Activated effector memory CD4-positive, alpha-beta T cell treated with Interleukin-2 at 50 U/mL for 16 hours (primary cell): ENCODE measurements around the gene SH3GLB1.

Source experiments
- DNase-seq: peaks from one replicate; pipeline ENCODE4 v3.0.0-alpha.2; 2020

Gene SH3GLB1

GRCh38 chr1:86739648-86740509 is 35.5 kb downstream of the SH3GLB1 start:
- DNase-seq: no peak

GRCh38 chr1:86741947-86742572 is 37.7 kb downstream of the SH3GLB1 start:
- no peak for DNase-seq

DNA sequence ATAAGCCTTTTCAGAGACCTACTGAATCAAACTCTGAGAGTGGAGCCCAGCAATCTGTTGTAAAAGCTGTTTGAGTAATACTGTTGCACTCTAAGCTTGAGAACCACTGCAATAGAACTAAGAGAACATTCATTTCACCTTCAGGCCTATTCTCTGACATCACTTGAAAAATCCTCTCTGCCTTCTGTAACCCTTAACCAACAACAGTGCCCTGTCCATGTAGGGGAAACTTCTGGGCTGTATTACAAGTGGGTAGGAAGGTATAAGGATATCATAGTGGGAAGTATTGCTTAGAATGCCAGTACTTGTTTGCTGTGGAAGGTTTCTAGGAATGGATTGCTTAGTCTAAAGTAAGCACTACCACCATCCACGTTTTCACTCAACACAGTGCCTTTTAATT is 42.9 kb downstream of the SH3GLB1 start:
- DNase-seq: no peak

DNA sequence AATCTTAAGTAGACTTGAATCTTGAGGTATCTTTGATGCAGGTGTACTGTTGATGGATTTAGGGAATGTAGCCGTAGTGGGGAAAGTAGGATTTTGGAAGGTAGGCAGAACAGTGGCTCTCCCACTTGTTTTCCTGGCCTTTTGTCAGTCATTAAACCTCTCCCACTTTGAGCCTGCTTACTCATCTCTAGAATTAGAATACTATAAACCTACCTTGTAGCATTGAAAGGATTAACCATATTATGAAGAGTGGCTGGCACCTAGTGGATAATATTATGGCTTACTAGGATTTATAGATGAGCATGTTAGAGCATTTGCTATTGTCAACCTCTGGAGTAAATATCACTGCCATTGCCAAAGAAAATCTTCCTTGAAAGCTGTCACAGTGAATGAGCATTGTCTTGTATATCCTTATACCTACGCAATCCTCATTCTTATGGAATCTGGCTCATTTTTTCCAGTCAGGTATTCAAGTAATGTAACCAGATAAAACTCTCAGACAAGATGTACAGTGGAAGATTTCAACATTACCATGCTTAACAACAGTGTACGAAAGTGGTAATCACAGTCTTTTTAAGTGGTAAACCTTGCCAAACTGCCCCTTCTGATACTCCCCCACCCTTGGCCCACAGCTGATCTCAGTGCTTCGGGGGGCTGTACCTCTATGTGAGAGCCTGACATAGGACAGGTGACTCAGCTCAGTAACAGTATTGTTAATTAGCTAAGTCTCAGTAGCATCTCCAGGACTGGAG is 44.4 kb downstream of the SH3GLB1 start:
- no peak for DNase-seq

DNA sequence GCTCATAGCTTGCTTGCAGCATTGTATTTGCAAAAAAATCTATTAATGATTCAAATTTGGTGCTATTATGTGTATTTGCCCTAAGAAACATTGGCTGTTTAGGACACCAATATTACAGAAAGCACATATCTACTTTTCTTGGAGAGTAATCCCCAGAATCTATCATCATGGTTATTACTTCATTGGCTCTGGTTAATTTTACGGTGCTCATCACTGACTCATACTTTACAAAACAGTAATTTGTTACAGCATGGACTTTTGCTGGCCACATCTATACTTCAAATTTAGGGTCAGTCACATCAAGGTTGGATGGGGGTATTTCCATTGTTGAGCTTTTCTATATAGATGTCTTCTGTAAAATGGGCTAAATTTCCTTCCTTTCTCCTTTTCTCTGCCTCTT is 45.7 kb downstream of the SH3GLB1 start:
- no peak for DNase-seq

GRCh38 chr1:86750530-86750929 is 46.2 kb downstream of the SH3GLB1 start:
- DNase-seq: no peak

DNA sequence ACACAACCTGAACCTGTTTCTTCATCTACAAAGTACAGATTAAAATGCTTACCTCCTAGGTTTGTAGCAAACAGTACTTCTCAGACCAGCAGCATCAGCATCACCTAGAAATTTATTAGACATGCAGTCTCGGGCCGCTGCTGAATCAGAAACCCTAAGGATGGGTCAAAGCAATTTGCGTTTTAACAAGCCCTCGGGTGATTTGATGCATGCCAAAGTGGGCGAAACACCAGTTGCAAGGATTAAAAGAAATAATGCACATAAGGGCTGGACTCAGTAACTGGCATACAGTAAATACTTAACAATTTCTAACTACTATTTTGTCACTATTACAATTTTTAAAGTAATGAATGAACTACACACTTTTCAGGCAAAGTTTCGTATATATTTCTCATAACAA is 47.5 kb downstream of the SH3GLB1 start:
- DNase-seq: no peak

- DNase-seq: no peak
Observed at GRCh38 chr1:86753700-86754099, 49.3 kb downstream of the SH3GLB1 start.

GRCh38 chr1:86754265-86754974 is 50.0 kb downstream of the SH3GLB1 start:
- DNase-seq: no peak

GRCh38 chr1:86756062-86756406 is 51.7 kb downstream of the SH3GLB1 start:
- DNase-seq: no peak

DNA sequence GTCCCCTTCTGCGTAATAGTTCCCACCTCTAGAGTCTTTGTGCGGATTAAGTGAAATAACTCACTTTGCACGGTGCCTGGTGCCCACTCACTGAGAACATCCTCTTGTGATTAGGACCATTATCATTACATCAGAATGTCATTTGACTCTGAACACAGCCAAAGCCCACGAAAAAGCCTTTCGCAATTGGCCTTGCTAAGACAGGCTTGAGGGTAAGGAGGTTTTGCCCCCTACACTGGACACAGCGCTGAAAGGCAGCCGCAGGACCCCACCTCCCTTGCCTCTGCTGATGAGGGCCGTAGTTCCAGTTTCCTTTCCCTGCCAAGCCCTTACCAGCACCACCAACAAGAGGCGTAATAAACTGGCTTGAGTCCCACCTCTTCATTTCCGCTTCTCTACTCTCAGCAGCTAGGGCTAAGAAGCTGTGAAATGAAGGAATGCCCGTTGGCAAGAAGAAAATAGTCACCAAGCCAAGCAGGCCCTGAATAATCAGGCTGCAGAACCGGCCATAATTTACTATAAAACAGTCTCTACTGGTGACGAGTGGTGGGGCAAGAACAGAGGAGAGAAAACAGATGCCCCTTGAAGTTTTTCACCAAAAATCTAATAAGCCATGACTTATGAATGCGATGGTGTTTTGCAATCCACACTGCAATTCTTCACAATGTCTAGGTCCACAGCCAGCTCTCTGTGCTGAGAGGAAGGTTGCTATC is 53.1 kb downstream of the SH3GLB1 start:
- DNase-seq: no peak

DNA sequence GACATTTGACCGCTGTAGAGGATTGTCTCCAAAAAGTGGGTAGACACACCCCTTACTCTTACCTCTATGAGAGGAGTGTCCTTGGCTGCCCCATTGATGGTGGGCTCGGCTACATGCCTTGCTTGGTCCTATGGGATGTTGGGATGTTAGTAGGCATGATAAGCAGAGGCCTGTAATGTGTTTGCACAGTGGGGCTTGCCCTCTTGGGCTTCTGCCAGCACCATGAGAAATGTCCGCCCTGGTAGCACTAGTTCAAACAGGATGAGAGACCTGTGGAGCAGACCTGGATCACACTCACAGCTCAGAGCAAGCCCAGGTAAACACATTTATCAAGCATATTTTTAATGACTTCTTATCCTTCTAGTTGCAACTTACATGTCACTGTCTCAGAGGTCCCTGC is 54.2 kb downstream of the SH3GLB1 start:
- no peak for DNase-seq

DNA sequence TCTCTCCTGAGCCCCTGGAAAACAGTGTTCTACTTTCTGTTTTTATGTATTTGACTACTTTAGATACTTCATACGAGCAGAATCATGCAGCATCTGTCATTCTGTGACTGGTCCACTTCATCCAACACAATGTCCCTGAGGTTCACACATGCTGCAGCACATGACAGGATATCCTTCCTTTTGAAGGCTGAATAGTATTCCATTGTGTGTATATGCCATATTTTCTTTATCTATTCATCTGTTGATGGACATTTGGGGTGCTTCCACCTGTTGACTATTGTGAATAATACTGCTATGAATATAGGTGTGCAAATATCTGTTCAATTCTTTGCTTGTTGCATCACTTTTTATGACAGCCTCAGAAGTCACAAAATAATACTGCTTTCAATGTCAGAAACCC is 55.8 kb downstream of the SH3GLB1 start:
- no peak for DNase-seq

DNA sequence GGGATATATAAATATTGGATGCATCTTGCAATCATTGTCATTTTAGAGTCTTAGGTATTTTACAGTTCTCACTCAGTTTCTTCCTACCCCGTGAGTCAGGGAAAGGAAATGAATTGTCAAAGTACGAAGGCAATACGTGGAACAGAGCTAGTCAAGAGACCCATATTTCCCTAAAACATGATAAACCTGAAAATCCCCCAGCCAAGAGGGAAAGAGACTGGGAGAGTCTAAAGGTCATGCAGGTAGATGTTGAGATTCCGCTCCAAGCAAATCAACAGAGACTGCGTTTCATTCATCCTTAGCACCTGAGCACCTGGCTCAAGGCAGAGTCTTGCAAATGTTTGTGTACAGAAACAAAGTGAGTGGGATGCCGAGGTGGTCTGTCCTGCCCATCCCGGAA is 58.0 kb downstream of the SH3GLB1 start:
- no peak for DNase-seq

DNA sequence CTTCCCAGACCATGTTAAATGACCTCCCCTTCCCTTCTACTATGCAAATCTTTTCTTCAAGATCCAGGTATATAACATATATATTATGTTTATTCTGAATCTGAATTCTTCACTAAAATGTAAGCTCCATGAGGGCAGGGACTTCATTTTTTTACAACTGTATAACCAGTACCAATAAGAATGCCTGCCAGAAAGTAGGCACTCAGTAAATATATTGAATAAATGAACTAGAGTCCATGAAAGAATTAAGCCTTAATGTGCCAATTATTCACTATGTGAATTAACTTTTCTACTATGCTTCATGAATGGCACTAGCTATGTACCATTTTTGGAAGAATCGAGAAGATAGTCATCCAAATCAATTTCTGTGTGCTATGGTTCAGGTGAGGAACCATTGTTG is 60.1 kb downstream of the SH3GLB1 start:
- no peak for DNase-seq

DNA sequence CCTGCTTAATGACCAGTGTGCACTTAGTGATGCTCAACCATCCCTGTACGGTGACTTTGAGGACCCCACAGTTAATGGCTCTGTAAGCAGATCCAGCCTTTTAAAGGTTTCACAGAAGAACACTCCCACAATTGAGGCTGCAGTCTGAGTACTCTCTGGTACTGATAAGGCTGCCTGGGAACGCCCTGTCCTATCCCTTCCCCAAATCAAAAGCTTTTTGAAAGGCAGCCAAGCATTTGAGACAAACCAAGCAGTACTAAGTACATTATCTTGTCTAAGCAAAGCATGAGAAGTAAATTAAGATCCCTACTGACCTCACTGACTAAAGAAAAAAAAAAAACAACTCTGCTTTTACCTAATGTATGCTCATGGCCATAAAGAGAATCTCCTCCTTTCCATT is 60.7 kb downstream of the SH3GLB1 start:
- DNase-seq: no peak

GRCh38 chr1:86765674-86766073 is 61.3 kb downstream of the SH3GLB1 start:
- no peak for DNase-seq

DNA sequence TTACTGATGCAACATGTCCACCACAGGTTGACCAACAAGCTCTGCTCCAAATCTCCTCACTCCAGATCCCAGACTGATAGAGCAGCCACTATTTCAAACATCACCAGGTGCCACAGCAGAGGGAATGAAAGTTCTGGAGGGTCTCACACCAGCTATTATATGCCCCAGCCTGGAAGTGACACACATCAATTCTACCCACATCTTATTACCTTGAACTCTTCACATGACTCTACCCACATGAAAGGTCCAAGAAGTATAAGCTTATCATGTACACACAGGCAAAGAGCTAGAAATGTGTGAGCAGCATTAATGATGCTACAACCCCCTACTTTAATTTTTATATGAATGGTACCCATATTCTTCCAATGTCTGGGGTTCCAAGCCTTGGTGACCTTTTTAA is 64.2 kb downstream of the SH3GLB1 start:
- no peak for DNase-seq

- DNase-seq: no peak
Observed at GRCh38 chr1:86769065-86769464, 64.7 kb downstream of the SH3GLB1 start.

- DNase-seq: no peak
Observed at GRCh38 chr1:86773341-86774288, 69.2 kb downstream of the SH3GLB1 start.
